Retinal pigment epithelial cell (primary cell): ENCODE results near the gene PPARA.
A peak's percentile ranks its signal among the peaks of the same experiment; 100 is the strongest.

ENCODE experiments used
- DNase-seq: peaks from one replicate; pipeline ENCODE4 v3.0.0-alpha.2; 2010; ENCODE audit warnings: low read depth
- H3K4me3 ChIP-seq: 2 replicates; pipeline ENCODE4 v1.5.1; 2011; ENCODE audit warnings: mild to moderate bottlenecking, low read length, control low read depth, moderate library complexity
- CTCF ChIP-seq: conservative IDR thresholded peaks from 2 replicates; pipeline ENCODE4 v1.5.1; 2011; ENCODE audit warnings: low read depth, low read length, control low read depth, inconsistent platforms

The PPARA gene

GRCh38 chr22:46119093-46119728, 31.1 kb upstream of the PPARA start:
- no peak for TF ChIP-seq CTCF
- DNase-seq = no peak
- H3K4me3 ChIP-seq = no peak overlapping the region

- no peak overlapping the region for H3K4me3 ChIP-seq
- no peak for DNase-seq
- no peak for TF ChIP-seq CTCF
Measured at GRCh38 chr22:46119729-46120419, 30.5 kb upstream of the PPARA start.

GRCh38 chr22:46120420-46120737, 29.9 kb upstream of the PPARA start:
- TF ChIP-seq CTCF = no peak
- no peak for DNase-seq
- H3K4me3 ChIP-seq = no peak overlapping the region

GRCh38 chr22:46121079-46121478, 29.2 kb upstream of the PPARA start:
- no peak overlapping the region for H3K4me3 ChIP-seq
- TF ChIP-seq CTCF = no peak
- DNase-seq = no peak

GRCh38 chr22:46121523-46122287, 28.6 kb upstream of the PPARA start:
- H3K4me3 ChIP-seq = no peak overlapping the region
- no peak for TF ChIP-seq CTCF
- no peak for DNase-seq

GRCh38 chr22:46122511-46122971, 27.8 kb upstream of the PPARA start:
- no peak for DNase-seq
- no peak overlapping the region for H3K4me3 ChIP-seq
- peak; percentile 87 for TF ChIP-seq CTCF
